Nephron (organoid): ENCODE measurements around the gene ACSF3.

Source experiments
- H3K27ac Mint-ChIP-seq, 3 experiments: 2 replicates each; pipeline ENCODE4 v1.8.0; 2020; ENCODE audit warnings: mixed read lengths in 3 of 3, mild to moderate bottlenecking in 2 of 3, moderate library complexity in 1 of 3
- H3K27me3 Mint-ChIP-seq: 2 replicates; pipeline ENCODE4 v1.8.0; 2021; ENCODE audit warnings: low read depth, mild to moderate bottlenecking, moderate library complexity, mixed read lengths
- H3K36me3 Mint-ChIP-seq: 2 replicates; pipeline ENCODE4 v1.8.0; 2020; ENCODE audit warnings: low read depth, mixed read lengths
- H3K4me1 Mint-ChIP-seq: 2 replicates; pipeline ENCODE4 v1.8.0; 2020; ENCODE audit warnings: mixed read lengths
- H3K4me3 Mint-ChIP-seq, 3 experiments: 2 replicates each; pipeline ENCODE4 v1.8.0; 2020; ENCODE audit warnings: mild to moderate bottlenecking in 3 of 3, mixed read lengths in 3 of 3, moderate library complexity in 2 of 3
- H3K9me3 Mint-ChIP-seq: 2 replicates; pipeline ENCODE4 v1.8.0; 2020; ENCODE audit warnings: mixed read lengths
- TF ChIP-seq, protein P1 (sequence below), 3 experiments: fragments of 200-600 bp; sonication (generic); IDR thresholded peaks; one replicate each; pipeline ENCODE4 v1.5.0; 2021; ENCODE audit warnings: antibody characterized with exemption in 3 of 3; ENCODE audit not compliant: unreplicated experiment in 3 of 3

ACSF3 gene

GRCh38 chr16:89143911-89144675 is 50.4 kb downstream of the ACSF3 start:
- no peaks in the 10 kb centered on the region for H3K27me3 Mint-ChIP-seq
- H3K4me1 Mint-ChIP-seq: no peaks in the 10 kb centered on the region
- TF ChIP-seq, protein P1, sequence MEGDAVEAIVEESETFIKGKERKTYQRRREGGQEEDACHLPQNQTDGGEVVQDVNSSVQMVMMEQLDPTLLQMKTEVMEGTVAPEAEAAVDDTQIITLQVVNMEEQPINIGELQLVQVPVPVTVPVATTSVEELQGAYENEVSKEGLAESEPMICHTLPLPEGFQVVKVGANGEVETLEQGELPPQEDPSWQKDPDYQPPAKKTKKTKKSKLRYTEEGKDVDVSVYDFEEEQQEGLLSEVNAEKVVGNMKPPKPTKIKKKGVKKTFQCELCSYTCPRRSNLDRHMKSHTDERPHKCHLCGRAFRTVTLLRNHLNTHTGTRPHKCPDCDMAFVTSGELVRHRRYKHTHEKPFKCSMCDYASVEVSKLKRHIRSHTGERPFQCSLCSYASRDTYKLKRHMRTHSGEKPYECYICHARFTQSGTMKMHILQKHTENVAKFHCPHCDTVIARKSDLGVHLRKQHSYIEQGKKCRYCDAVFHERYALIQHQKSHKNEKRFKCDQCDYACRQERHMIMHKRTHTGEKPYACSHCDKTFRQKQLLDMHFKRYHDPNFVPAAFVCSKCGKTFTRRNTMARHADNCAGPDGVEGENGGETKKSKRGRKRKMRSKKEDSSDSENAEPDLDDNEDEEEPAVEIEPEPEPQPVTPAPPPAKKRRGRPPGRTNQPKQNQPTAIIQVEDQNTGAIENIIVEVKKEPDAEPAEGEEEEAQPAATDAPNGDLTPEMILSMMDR (IDR thresholded peaks at IDR 0.05; ENCODE audit: unreplicated experiment in 3 of 3): no peak
- peaks cover 6% of the 10 kb centered on the region for H3K9me3 Mint-ChIP-seq
- H3K27ac Mint-ChIP-seq: no peak overlapping the region
- peaks cover 25% of the 10 kb centered on the region for H3K36me3 Mint-ChIP-seq
- H3K4me3 Mint-ChIP-seq: no peak overlapping the region

DNA sequence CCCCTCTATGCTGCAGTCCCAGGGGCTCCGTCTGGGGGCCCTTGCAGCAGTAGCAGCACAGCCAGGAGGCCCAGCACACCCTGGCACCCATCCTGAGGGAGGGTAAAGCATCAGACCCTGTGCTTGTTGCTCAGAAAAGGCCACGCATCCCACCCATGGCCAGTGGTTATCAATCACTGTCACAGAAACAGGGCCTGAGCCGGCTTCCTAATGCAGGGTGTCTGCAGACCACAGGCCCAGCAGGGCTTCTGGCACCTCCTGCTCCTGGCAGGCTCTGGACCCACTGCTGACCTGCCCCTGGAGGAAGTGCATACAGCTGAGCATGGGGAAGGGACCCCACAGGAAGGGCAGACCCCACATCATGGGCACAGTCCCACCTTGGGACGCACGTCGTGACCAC is 51.0 kb downstream of the ACSF3 start:
- Mint-ChIP-seq H3K36me3 (peaks cover 31% of the 10 kb centered on the region), H3K27me3 (no peaks in the 10 kb centered on the region), H3K27ac (no peak overlapping the region), H3K4me1 (no peaks in the 10 kb centered on the region), H3K9me3 (peaks cover 6% of the 10 kb centered on the region), H3K4me3 (no peak overlapping the region)
- TF ChIP-seq, protein P1 (IDR thresholded peaks at IDR 0.05; ENCODE audit: unreplicated experiment in 3 of 3): no peak

DNA sequence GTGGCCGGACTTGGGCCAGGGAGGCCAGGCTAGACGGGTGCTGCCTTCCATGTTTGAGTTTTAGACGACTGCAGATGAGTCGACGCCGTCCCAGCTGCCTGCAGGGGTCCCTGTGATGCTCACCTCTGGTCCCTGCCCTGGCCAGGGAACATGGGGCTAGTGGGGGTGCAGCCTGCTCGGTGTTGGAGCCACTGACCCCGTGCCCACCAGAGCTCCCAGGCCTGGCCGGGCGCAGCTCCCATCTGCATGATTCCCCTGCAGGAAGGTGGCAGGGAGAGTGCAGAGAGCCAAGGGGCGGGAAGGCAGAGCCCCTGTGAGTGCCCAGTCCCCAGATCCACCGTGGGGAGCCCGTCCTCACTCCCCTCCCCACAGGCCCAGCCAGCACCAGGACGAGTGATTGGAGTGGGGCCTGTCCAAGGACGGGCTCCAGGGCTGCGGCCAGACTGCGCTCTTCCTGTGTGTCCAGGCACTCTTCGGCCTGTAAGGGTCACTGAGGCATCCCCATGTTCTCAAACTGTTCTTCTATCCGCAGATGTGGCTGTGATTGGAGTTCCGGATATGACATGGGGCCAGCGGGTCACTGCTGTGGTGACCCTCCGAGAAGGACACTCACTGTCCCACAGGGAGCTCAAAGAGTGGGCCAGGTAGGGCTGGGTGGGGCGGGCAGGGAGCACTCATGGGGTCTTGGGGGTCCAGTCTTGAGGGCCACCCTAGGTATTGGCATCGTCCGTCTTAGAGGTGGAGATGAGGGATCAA is 51.9 kb downstream of the ACSF3 start:
- no peaks in the 10 kb centered on the region for H3K27me3 Mint-ChIP-seq
- peaks cover 6% of the 10 kb centered on the region for H3K9me3 Mint-ChIP-seq
- peaks cover 39% of the 10 kb centered on the region for H3K36me3 Mint-ChIP-seq
- H3K27ac Mint-ChIP-seq: no peak overlapping the region
- no peaks in the 10 kb centered on the region for H3K4me1 Mint-ChIP-seq
- H3K4me3 Mint-ChIP-seq: no peak overlapping the region
- TF ChIP-seq, protein P1 (IDR thresholded peaks at IDR 0.05; ENCODE audit: unreplicated experiment in 3 of 3): no peak

- H3K36me3 Mint-ChIP-seq: peaks cover 47% of the 10 kb centered on the region
- no peaks in the 10 kb centered on the region for H3K27me3 Mint-ChIP-seq
- no peak overlapping the region for H3K4me3 Mint-ChIP-seq
- TF ChIP-seq, protein P1 (IDR thresholded peaks at IDR 0.05; ENCODE audit: unreplicated experiment in 3 of 3): no peak
- H3K9me3 Mint-ChIP-seq: peaks cover 6% of the 10 kb centered on the region
- no peaks in the 10 kb centered on the region for H3K4me1 Mint-ChIP-seq
- H3K27ac Mint-ChIP-seq: no peak overlapping the region
Observed at GRCh38 chr16:89146211-89147005, 52.8 kb downstream of the ACSF3 start.

GRCh38 chr16:89147085-89147817 is 53.6 kb downstream of the ACSF3 start:
- Mint-ChIP-seq H3K27ac (peak overlapping the region in 1 of 3 experiments; percentile 51), H3K4me1 (no peaks in the 10 kb centered on the region), H3K4me3 (no peak overlapping the region), H3K9me3 (peaks cover 6% of the 10 kb centered on the region), H3K36me3 (peaks cover 51% of the 10 kb centered on the region), H3K27me3 (no peaks in the 10 kb centered on the region)
- TF ChIP-seq, protein P1 (IDR thresholded peaks at IDR 0.05; ENCODE audit: unreplicated experiment in 3 of 3): no peak
